GM21737 (cell line): ENCODE data around the gene POU2AF2.
"Not testable (repeated sequence)": the region's sequence is repeated elsewhere in the genome, so short reads cannot be mapped to it uniquely, and the experiment has no call there.

ENCODE experiments used
- ATAC-seq: cut with Tn5 transposase; IDR thresholded peaks from one replicate; pipeline ENCODE4 v1.9.1; 2021; ENCODE audit warnings: mild to moderate bottlenecking, moderate library complexity; ENCODE audit not compliant: unreplicated experiment

Gene POU2AF2, protein sequence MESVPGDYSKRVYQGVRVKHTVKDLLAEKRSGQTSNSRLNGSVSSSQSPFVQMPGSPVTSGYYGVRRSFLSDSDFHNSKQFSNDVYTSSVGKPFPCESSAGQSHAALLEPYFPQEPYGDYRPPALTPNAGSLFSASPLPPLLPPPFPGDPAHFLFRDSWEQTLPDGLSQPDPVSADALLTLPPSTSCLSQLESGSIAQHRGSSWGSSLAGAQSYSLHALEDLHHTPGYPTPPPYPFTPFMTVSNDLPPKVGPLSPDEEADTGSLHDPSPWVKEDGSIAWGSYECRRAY

DNA sequence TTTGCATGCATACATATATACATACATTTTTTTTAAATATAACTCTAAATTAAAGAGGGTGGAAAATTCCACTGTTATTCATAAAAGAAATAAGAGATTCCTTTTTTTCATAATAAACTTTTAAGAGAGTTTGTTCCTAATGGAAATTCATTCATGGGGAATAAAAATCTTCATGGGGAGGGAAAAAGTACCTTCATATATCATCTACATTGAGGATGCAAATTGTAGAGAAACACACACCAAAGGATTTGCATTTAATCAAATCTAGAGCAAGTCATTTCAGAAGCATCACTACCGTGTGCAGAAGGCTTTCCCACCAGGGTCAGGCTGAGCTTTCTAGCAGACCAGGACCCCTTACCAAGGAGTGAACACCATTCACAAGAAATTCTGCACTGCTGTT is at the start of gene POU2AF2:
Gene POU2AF2 (plus strand): TSS at position 301 of the 400 bp plus-strand sequence. CDS start 129 bp downstream, outside the sequence.
- no peak for ATAC-seq

DNA sequence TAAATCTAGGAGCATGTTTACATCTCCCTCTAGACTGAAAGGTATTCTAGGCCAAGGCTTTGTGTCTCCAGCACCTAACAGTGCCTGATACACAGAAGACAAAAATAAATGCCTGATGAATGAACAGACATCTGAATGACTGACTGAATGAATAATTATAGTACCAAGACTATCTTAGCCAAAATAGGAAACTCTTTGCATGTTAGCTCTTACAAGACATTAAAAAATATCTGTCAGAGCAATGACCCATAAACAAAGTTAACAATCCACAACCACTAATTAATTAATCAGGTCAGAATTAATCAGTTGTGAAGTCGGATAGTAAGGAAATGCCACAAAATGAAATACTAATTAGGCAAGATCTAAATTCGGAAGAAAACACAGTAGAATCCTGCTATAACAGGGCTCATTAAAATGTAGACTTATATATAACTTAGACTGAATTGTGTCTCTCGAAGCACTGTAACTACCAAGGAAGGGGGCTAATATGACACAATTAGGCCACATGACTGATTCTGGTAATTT is 45.5 kb upstream of the POU2AF2 start:
- no peak for ATAC-seq

DNA sequence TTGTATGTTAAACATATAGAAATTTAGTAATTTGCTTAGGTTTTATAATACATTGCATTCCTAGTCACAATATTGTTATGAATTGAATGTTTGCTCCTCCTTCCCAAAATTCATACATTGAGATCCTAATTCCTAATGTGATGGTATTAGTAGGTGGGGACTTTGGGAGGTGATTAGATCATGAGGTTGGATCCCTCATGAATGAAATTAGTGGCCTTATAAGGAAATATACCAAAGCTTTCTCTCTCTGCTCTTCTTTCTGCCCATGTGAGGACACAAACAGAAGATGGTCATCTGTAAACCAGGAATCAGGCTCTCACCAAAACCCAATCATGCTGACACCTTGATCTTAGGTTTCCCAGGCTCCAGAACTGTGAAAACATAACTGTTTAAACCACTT is 41.3 kb upstream of the POU2AF2 start:
- ATAC-seq, result no peak

DNA sequence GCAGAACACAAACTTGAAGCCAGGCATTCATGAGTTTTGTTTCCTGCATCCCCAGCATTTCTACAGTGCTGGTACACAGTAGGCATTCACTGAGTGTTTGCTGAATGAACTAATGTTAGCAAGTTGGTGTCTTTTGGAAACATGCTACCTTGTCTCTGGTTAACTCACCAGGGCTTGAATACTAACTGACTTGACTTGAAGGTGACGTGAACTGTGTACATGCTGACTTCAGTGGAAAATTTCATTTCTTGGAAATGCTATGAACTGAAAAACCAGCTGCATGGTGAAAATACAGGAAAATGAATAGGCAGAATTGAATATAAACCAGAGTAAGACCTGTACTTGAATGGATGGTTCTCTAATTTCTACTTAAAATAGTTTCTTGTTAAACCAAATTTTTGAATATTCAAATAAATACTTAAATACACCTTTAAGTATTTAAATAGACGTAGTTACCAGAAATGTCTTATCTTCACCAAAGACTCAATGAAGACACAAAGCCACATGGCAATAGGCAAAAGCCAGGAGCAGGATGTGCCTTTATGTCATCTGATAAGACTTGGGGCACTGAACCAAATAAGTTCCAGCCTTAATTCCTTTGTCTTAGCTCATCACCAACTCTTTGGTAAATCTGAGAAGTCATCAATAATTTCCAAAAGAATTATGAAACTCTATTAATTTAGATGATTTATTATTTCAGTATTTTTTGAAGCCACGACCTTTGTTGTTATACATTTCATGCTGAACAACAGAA is 39.7 kb upstream of the POU2AF2 start:
- ATAC-seq, result no peak

DNA sequence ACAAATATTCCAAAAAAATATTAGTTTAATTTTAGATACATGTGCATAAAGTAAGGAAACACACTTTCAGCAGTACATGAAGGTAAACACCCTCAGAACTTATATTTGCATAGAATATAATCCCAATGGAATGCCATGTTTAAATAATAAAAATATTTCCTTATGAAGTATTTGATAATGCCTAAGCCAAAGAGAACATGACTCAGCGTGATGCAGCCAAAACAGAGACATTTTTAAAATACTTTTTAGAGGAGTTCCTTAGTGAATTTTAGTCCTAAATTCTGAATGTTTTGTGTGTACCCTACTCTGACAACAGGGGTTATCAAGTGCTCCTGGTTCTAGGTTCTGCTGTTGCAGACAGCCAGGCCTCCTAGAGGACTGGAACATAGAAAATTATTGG is 39.1 kb upstream of the POU2AF2 start:
- ATAC-seq, result no peak

DNA sequence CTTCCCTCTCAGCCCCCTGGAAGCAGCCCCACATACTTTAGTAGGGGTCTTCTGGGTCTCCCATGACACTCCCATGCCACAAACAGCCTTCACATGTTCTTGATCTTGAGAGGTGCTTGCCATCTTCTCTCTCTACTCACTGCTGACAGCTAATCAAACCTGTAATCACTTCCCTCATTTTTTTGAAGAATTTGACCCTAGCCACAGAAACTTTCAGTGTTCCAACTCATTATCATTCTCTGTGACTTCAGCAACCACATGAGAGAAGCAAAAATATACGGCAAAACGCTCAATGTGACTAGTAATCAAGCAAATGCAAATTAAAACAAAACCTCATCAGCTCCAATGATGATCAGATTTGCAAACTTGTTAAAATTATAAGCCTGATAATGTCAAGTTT is 38.3 kb upstream of the POU2AF2 start:
- ATAC-seq, result no peak

DNA sequence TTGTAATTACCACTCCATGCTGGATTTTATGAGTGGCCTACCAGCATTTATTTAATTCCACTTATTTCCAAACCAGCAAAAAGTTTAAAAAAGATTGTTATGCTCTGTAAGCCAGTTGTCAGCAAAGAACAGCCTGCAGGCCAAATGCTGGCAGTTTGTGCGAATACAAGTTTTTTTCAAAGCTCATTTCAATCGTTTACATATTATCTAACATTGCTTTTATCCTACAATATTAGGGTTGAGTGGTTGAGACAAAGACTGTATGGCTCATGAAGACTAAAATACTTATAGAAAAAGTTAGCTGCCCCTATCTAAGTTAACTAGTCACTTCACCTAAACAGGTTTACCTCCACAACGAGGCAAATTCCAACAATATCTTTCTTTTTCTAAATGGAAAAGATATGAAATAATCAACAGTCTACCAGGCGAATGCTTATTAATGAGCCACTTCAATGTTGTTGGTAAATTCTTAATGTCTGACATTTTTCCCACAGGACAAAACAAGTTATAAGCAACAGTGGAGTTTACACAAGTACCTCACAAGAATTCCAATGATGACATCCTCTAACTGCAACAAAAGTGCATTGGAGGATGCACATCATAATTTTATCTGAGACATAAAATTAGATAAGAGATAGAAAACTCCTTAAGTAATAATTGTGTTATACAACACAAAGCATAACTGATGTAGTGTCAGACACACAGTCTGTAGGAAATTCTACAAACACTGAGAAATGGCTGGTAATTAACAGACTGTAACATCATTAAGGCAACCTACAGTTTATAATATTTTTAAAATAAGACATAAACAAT is 35.8 kb upstream of the POU2AF2 start:
- ATAC-seq, result no peak

DNA sequence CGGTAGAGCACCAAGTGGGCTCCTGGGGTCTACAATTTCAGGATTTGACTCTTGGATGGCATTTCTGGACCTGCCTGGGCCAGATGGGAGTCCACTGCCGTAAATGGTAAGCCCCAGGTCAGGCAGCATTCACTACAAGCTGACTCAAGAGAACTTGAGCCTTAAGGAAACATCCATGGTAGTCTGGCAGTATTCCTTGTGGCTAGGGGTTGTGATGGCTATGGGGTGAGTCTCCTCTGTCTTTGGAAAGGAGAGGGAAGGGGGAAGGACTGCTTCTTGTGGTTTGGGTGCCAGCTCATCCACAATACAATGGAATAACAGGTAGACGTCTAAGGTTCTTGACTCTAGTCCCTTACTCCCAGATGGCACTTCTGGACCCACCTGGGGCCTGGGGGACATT is 32.3 kb upstream of the POU2AF2 start:
- no peak for ATAC-seq

DNA sequence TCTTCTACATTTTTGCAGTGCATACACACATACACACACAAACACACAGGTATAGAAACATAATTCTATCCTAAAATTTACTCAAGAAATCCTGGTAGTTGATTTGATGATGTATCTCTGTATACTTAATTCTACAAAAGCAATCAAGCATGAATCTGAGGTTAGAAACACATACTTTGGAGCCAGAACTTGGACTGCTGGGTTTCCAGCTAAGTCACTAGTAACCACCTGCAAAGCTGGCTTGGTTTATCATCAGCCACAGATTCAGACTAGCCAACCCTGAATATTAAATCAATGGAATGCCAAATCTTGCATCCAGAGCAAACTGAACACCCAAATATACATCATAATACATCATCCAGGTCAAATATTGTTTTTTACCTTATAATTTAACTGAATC is 24.8 kb upstream of the POU2AF2 start:
- ATAC-seq, result no peak

DNA sequence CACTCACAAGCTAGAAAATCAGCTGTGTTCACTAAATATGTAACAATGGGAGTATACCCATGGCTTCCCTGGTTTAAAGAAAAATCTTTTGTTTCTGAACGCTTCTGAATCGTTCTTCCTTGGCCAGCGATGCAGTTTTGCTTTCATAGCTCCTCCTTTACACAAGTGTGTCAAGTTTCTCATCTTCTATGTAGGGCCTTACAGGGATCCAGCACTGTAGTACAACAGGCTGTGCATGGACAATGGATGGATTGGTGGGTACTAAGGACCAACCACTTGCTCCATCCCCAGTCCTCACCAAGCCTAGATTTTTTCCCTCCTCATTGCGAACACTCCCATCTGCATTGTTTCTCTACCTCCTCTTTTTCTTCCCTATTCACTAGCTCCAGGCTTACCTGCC is 24.3 kb upstream of the POU2AF2 start:
- ATAC-seq, result no peak

DNA sequence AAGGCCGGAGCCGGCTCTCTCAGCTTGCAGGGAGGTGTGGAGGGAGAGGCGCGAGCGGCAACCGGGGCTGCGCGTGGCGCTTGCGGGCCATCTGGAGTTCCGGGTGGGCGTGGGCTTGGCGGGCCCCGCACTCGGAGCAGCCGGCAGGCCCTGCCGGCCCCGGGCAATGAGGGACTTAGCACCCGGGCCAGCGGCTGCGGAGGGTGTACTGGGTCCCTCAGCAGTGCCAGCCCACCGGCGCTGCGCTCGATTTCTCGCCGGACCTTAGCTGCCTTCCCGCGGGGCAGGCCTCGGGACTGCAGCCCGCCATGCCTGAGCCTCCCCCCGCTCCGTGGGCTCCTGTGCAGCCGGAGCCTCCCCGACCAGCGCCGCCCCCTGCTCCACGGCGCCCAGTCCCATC is 23.6 kb upstream of the POU2AF2 start:
- ATAC-seq, result not testable (repeated sequence)

DNA sequence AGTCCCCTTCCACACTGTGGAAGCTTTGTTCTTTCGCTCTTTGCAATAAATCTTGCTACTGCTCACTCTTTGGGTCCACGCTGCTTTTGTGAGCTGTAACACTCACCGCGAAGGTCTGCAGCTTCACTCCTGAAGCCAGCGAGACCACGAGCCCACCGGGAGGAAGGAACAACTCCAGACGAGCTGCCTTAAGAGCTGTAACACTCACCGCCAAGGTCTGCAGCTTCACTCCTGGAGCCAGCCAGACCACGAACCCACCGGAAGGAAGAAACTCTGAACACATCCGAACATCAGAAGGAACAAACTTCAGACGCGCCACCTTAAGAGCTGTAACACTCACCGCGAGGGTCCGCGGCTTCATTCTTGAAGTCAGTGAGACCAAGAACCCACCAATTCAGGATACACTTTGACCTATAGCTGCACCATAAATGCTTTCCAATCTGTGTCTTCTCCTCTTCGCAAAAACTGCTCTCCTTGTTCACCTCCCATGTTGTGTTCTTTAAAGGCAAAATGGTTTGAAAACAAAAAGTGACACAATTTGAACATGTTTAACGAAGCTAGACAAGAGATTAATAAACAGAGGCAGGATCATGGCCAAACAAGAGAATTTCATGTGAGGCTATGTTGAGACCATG is 22.6 kb upstream of the POU2AF2 start:
- ATAC-seq, result not testable (repeated sequence)

DNA sequence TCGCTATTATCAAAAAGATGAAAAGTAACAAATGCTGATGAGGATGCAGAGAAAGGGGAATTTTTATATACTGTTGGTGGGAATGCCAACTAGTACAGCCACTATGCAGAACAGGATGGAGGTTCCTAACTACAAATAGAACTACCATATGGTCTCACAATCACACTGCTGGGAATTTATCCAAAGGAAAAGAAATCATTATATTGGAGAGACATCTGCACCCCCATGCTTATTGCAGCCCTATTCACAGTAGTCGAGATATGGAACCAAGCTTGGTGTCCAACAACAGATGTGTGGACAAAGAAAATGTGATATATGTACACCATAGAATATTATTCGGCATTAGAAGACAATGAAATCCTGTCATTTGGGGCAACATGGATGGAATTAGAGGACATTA is 19.6 kb upstream of the POU2AF2 start:
- no peak for ATAC-seq

DNA sequence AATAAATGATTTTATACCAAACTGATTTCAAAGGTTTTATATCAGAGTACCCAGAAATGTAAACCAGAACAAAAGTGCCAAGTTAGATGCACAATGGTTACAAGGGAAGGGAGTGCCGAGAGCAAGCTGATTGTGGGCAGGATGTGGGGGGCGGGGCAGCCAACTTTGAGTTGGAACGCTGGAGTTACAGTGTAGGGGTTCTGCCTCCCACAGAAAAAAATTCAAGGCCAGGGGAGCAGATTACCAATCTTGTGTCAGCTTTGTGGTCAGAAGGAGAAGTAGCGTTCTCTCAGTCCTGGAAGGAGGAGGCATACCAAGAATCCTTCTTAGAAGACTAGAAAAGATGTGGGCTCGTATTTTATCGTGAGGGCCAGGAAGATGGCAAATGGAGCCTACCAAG is 15.9 kb upstream of the POU2AF2 start:
- ATAC-seq, result no peak

DNA sequence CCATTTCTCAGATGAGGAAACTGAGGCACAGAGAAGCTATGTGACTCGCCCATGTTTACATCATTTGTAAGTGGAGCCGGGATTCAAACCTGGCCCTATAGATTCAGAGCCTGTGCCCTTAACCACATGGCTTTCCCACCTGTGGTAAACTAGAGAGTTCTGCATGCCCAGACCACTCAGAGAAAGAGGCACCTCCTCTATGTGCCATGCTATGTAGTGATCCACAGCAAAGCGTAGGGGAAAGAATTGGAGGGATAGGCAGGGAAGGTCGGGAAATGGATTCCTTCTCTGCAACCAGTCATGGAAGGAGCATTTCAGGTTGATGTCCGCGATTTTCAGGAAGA is 15.4 kb upstream of the POU2AF2 start:
- peak; percentile 10 for ATAC-seq

DNA sequence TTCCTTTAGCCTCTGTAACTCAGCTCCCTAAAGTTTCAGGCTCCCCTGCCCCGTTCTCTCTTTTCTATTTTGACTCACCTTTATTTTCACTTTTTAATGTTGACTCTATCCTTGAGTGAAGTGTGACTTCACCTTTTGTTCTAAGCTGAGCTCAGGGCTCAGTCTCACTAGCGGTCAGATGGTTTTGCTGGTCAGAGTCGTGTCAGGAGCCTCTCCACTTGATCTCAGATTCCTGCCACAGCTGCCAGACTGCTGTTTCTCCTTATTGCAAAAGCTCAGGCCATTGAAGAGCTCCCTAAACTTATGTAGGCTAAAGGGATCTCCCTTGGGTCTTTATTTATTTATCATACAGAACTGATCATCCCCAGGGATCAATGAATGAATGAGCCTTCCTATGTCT is 13.7 kb upstream of the POU2AF2 start:
- ATAC-seq, result no peak

DNA sequence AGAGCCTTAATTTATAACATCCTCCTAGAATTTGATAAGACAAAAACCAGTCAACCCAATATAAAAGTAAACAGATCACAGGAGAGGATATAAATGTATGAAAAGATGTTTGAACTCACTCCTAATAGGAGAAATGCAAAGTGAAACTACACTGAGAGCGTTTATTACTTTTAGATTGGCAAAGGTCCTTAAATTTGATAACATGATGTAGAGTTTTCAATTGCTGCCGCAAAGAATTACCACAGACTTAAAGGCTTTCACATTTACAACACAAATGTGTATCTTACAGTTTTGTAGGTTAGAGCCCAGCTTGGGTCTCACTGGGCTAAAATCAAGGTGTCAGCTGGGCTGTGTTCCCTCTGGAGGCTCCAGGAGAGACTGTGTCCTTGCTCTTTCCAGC is 9.1 kb upstream of the POU2AF2 start:
- ATAC-seq, result no peak

DNA sequence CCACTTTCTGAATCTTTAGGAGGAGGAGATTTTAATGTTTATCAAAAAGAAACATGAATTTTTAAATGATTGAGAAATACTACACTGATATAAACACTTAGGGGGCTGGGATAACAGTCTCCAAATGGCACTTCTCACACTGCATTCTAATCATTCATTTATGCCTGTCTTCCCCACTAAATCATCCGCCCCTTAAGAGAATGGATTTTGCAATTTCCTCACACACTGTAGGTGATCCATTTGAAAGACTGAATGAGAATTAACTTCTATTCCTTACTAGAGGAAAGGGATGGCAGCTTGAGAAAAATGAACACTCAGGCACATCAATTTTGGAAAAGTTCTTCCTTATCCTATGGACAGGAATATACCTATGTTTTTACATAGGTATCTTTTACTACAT is 7.6 kb upstream of the POU2AF2 start:
- ATAC-seq, result no peak

DNA sequence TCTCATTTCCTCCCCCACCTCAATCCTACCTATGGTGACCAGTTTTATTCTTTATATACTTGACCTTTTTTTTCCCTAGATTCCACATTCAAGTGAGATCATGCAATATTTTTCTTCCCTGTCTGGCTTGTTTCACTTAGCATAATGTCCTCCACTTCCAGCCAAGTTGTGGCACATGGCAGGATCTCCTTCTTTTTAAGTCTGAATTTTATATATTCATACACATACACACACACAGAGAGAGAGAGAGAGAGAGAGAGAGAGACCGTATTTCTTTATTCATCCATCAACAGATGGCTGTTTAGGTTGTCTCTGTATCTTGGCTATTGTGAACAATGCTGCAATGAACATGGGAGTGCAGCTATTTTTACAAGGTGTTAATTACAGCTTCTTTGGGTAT is 1.4 kb downstream of the POU2AF2 start:
- no peak for ATAC-seq

DNA sequence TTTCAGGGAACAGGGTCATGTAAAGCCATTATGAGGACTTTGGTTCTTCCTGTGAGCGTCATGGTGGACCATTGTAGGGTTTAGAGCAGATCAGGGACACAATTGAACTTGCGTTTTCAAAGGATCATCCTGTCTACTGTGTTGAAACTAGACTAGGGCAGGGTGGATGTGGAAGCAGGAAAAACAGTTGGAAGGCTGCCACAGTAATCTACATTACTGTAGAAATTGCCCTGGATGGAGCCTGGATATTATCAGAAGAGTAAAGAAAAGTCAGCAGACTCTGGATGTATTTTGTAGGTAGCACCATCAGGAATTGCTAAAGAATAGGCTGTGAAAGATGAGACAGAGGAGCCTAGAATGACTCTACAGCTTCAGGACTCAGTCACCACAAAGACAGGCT is 5.4 kb downstream of the POU2AF2 start:
- no peak for ATAC-seq

DNA sequence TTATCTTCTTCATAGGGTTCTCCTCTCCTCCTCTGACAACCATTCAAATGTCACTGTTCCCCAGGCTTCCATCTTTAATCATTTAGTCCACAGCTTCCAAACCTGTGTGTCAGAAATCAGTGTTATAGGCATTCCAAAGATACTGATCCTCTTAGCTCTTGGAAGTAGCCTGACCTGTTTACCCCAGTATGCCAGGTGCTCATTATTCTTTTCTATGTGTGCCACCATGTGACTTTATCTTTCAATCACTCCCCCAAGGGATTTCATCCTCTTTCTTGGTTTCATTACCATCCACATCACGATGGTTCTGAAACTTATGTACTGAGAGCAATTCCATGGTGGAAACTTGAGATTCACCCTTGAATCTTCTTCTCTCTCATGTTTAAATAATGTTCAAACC is 7.6 kb downstream of the POU2AF2 start:
- ATAC-seq, result no peak
